ENCODE data around the gene MAPKAPK2.
A peak's percentile ranks its signal among the peaks of the same experiment; 100 is the strongest.
"Not testable (repeated sequence)": the region's sequence is repeated elsewhere in the genome, so short reads cannot be mapped to it uniquely, and the experiment has no call there.

The MAPKAPK2 gene

DNA sequence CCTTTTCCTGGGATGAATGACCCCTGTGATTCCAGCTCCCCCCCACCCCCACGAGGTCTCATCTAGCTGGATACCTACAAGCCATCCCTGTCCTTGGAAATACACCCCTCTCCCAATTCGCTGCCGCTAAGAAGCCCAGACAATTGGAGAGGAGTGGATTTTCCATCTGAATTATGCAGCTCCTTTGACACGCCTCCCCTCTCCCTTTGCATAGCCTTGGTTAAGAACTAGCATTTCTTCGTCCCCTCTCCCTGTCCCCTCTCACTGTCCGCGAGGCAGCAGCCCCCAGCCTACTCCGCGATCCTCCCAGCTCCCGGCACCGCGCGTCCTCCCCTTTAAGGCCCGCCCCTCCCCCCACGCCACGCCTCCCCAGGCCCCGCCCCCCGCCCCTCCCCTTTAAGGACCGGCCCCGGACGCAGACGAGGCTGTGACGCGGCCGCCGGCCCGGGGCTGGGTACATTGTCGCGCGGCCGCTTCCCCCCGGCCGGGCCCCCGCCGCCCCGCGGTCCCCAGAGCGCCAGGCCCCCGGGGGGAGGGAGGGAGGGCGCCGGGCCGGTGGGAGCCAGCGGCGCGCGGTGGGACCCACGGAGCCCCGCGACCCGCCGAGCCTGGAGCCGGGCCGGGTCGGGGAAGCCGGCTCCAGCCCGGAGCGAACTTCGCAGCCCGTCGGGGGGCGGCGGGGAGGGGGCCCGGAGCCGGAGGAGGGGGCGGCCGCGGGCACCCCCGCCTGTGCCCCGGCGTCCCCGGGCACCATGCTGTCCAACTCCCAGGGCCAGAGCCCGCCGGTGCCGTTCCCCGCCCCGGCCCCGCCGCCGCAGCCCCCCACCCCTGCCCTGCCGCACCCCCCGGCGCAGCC, at the start of gene MAPKAPK2:
TSS of gene MAPKAPK2 (plus strand) at position 428 of the 856 bp plus-strand sequence. CDS start at position 753, 325 bp downstream.
- DNase-seq (ENCODE audit: low read depth), result peak; percentile 80

DNA sequence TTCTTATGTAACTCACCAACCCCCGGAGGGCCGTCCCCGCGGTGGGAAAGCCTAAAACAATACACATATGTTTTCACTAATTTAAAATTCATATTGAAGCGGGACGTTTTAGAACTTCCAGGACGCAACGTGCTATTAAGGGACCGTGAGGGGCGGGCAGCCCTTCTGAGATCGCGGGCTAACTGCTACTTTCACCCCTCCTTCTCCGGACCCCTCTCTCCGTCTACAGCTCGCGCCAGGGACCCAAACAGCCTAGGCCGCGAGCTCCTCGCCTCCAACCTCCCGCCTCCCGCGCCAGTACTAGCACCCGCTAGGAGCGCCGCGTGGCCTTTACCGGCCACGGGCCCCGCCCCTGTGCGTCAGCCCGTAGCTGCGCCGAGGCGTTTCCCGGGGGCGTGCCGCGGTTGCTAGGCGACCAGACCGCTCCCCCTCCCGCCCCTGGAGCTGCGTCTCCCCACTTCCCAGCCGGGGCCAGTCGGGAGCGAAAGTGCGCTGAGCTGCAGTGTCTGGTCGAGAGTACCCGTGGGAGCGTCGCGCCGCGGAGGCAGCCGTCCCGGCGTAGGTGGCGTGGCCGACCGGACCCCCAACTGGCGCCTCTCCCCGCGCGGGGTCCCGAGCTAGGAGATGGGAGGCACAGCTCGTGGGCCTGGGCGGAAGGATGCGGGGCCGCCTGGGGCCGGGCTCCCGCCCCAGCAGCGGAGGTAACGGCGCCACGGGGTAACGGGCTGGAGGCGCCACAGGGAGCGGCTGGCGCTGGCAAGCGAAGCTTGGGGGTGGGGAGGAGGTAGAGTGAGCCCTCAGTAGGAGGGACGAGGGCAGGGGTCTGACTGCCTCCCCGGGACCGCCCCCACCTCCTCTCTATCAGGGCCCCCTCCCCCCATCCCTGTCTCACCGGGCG, 49.4 kb upstream of the MAPKAPK2 start, which contains the start of gene DYRK3:
TSS of gene DYRK3 (plus strand) at position 457 of the 898 bp plus-strand sequence. CDS start at position 625, 168 bp downstream.
- peak; percentile 95 for DNase-seq (ENCODE audit: low read depth)

GRCh38 chr1:206635978-206636345, 48.7 kb upstream of the MAPKAPK2 start:
- peak; percentile 51 for DNase-seq (ENCODE audit: low read depth)

- peak; percentile 23 for DNase-seq (ENCODE audit: low read depth)
Measured at GRCh38 chr1:206636671-206637070, 48.0 kb upstream of the MAPKAPK2 start.

- DNase-seq (ENCODE audit: low read depth), result no peak
Measured at GRCh38 chr1:206637605-206638004, 47.1 kb upstream of the MAPKAPK2 start.

DNA sequence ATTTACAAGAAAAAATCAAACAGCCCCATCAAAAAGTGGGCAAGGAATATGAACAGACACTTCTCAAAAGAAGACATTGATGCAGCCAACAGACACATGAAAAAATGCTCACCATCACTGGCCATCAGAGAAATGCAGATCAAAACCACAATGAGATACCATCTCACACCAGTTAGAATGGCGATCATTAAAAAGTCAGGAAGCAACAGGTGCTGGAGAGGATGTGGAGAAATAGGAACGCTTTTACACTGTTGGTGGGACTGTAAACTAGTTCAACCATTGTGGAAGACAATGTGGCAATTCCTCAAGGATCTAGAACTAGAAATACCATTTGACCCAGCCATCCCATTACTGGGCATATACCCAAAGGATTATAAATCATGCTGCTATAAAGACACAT, 42.6 kb upstream of the MAPKAPK2 start:
- not testable (repeated sequence) for DNase-seq (ENCODE audit: low read depth)

DNA sequence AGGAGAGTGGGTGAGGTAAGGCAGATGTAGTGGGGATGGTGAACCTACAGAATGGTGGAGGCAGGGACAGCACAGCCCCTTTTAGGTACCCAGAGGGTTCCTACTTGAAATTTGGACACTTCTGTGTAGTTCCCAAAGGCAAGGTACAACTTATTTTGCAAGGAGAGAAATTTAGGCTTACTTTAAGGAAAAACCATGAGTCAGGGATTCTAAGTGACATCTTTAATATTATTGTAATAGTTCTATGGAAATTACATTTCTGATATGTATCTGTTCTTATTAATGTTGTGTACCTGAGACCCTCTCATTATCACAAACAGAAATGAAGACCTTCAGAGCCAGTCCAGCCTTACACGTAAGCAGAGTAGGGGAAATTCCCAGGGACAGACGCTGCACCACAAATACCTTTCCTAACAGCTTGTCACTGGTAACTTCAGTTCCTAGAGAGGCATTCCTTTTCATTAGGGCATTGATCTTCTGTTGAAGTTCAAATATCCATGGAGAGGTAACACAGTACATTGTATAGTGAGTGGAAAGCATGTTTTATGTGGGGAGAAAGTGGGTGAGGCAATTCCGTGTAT, 41.5 kb upstream of the MAPKAPK2 start:
- DNase-seq (ENCODE audit: low read depth), result no peak

- no peak for DNase-seq (ENCODE audit: low read depth)
Measured at GRCh38 chr1:206646504-206646903, 38.2 kb upstream of the MAPKAPK2 start.

DNA sequence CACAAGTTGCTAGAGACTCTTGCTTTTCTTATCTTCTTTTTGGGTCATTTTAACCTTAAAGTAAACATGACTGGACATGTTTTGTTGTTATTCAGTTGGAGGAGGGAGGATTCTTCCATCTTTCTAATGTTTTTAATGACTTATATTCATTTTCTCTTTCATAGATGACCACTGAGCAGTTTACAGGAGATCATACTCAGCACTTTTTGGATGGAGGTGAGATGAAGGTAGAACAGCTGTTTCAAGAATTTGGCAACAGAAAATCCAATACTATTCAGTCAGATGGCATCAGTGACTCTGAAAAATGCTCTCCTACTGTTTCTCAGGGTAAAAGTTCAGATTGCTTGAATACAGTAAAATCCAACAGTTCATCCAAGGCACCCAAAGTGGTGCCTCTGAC, 37.5 kb upstream of the MAPKAPK2 start:
- DNase-seq (ENCODE audit: low read depth), result no peak

DNA sequence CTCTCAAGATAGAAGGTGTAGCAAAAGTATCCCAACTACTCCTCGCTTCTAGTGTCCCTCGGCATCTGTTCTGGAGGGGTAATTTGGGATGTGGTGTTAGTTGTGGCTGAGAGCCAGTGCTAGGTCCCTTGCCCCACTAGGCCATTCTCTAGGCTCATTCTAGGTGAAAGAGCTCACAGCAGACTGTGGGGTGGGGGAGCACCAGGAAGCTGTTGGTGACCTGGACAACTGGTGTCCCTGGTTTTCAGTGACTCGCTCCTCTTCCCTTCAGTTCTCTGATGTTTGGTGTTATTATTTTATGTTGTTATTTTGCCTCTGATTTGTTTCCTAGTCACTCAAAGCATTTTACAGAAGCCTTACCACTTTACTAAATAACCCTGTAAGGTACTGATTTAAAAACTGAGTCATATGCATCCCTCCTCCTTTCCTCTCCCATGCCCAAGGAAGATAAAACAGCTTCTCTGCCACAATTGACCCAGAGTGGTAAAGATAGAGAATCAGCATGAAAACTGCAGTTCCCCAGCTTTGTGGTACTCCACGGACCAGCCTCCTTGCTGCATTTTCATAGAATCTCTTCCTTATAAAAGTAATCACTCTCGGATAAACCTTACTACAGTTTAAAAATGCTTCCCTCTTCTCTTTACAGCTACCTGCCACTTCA, 35.3 kb upstream of the MAPKAPK2 start:
- no peak for DNase-seq (ENCODE audit: low read depth)

DNA sequence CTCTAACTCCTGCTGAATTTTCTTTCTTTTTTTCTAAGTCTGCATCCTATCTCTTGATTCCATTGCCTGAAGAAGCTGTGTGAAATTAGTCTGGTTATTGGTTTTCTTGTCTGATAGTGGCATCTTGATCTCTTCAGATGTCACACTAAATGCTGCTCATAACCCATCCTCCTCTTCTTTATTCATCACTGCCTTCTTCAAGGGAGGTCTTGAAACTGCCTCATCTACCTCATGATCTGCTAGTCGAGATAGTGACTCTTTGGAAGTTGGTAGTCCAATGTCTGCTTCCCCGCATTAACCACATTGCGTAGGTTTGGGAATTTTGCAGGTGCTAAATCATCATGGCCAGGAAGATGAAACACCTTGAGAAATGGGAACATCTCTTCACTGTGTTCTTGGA, 33.7 kb upstream of the MAPKAPK2 start:
- no peak for DNase-seq (ENCODE audit: low read depth)

DNA sequence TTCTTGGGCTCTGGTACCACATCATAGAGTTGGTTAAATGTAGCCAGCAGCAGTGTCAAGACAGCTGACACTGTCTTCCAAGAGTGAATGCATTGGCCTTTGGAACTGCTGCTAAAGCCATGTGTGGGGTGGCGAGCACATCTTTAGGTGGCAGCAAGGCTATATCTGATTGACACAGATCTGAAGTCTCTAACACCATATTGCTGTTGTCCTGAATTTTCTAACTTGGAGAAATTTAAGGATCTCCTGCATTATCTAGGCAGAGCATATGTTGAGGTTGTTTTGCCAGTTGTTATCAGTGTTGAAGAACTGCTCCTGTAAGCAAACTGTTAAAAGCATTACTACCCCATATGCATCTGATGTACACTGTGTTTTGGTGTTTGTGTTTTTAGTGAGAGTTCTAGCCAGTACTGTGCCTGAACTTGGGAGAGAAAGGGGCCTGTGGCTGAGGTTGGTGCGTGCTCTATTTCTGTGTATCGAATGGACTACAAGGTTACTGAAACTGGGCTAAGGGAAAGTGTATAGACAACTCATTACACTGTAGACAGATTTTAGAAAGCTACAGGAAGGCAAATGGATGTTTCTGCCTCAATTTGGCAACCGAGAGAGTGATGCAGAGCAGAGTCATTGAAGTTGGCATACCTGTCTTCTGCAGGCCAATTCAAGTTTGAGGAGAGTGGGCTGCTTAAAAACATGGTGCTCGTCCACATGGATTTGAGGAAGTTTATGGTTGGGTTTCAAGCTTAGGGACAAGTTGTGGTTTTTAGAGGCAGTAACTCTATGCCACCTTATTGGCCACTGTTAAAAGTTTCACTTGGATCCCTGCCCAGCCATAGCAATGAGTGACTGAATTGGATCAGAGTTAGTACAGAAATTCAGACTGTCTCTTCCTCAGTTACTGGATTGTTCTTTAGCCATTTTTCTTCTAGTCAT, 32.5 kb upstream of the MAPKAPK2 start:
- DNase-seq (ENCODE audit: low read depth), result no peak

- DNase-seq (ENCODE audit: low read depth), result no peak
Measured at GRCh38 chr1:206653715-206654459, 30.8 kb upstream of the MAPKAPK2 start.

GRCh38 chr1:206654828-206655227, 29.9 kb upstream of the MAPKAPK2 start:
- no peak for DNase-seq (ENCODE audit: low read depth)

DNA sequence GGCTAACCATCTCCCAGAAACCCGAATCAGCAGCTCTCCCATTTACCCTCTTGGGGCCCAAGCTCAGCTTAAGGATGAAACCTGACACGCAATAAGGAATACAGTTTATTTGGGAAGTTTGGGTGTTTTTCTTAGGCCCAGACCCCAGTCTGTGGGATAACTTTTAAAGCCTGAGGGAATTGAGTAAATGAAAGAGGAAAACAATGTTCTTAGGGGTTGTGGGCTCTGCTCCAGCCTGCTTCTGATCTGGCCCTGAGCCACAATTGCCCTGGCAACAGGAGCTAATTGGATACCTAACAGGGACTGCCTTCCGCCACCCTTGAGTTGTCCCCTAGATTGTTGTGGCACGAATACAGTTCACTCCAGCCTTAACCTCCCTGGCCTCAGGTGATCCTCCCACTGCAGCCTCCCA, 29.2 kb upstream of the MAPKAPK2 start:
- no peak for DNase-seq (ENCODE audit: low read depth)

DNA sequence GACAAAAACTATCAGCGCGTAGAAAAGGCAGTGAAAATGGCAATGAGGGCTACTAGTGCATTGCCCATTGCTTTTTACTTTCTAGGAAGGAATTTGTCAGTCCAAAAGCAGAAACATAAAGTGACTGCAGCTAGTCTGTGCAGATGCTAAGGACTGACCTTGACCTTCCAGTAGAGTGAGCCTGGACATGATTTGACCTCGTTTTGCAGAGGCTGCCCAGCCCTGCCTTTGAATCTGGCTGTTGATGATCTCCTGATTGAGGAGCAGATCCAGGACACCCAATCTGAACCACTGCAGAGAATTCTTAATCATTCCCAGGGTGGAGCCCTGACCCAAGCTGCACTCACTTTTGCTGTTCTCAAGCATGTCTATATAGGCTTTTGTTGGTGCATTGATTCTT, 27.8 kb upstream of the MAPKAPK2 start:
- no peak for DNase-seq (ENCODE audit: low read depth)

DNA sequence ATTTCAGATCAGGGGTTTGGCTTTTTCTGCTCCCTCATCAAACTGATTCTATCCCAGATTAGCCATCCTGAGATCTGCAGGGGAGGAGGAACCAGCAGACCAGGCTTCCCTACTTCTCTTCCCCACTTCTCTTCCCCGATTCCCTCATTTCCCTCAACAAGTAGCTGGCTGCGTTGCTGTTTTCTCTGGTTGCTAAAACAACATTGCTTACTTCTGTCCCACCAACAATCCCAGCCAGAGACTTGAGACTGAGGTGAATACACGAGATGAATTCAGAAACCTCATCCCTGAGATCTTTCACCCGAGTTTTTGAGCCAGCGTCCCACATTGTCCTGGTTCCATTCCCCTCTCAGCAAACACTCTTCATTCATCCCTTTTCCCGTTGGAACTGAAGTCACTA, 27.0 kb upstream of the MAPKAPK2 start:
- DNase-seq (ENCODE audit: low read depth), result no peak

DNA sequence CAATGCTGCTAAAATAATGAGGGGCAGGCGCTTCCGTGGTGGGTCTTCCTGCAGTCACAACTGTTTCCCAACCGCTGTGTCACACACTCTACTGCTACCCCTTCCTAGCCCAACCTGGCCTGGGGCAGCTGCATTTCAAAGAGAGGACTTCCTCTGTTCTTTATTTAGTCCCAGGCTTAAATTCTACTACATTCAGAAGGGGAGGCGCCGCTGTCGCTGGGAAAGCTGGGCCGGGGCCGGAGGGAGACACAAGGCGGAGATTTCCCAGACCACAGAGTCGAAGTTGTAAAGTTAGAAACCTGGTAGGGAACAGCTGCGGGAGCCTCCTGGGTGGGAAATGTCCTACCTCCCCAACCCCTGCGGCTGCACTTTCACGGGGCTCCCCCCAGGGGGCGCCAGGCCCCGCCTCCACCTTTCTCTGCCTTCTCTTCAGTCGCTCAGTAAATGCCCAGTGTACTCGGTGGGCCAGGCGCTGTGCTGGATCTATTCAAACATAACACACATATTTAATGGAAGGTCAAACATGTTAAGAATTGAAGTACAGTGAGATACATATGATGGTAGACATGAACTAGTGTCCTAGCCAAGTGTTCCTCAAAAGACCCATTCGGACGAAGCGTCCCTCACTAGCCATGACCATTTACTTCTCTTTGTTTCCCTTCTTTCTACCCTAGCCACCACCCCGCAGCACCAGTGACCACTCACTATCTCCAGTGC, 26.3 kb upstream of the MAPKAPK2 start:
- DNase-seq (ENCODE audit: low read depth), result peak; percentile 40

GRCh38 chr1:206658981-206659273, 25.8 kb upstream of the MAPKAPK2 start:
- no peak for DNase-seq (ENCODE audit: low read depth)

- no peak for DNase-seq (ENCODE audit: low read depth)
Measured at GRCh38 chr1:206660136-206660535, 24.6 kb upstream of the MAPKAPK2 start.

All from ELR (cell line).